Germinal center (tissue), 1 donor: Measurements from ENCODE around the gene PSMB8.
A peak's percentile ranks its signal among the peaks of the same experiment; 100 is the strongest.
"Not testable (repeated sequence)": the region's sequence is repeated elsewhere in the genome, so short reads cannot be mapped to it uniquely, and the experiment has no call there.

ENCODE experiments used
- DNase-seq: peaks from one replicate; pipeline ENCODE4 v3.0.0; 2012; ENCODE audit warnings: mixed read lengths, low spot score

PSMB8 gene

DNA sequence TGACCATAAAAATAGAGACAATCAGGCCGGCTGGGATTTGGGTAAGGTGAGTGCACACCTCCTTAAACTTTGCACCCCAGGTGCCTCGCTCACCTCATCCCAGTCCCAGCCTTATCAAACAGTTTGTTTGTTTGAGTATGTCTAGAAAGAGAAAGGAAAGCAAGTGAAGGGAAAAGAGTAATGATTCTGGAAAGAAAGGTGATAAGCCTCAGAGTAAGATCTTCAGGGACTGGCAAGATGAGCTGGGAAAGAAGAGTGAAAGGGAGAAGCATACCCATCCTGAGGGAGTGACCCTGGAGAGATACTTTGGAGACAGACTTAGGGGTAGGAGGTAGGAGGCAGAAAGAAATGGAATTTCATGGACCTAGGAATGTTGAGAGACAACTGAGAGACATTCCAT, 7.0 kb downstream of the PSMB8 start:
- DNase-seq = no peak

DNA sequence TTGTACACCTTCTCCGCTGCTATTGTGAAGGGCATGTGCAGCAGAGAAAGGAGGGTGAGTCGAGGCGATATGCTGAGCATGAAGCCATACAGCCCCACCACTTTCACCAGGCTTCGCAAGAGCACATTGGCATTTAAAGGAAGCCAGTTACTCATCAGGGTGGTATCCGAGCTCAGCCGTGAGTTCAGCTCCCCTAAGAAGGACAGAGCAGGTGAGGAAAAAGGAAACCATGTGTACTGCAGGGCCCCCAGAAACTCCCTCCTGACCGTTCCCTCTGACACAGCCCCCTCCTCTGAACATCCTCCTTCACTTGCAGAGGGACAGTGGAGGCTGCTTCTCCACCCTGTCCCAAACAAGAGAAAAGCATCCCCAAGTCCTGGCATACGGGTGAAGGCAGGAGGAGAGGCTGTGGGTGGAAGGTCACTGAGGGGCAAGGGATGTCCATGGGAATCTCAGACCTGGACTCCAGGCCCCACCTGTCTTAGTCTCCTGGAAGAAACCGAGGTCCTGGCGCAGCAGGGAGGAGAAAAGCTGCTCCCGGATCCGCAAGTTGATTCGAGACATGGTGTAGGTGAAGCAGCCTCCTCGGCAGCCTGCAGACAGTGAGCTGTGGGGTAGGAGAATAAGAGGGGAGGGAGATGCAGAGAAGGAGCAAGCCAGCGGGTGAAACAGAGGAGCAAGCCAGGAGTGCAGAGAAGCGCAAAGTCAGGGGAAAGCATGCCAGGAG, 8.5 kb downstream of the PSMB8 start:
- DNase-seq = no peak

GRCh38 chr6:32833664-32834063, 10.2 kb downstream of the PSMB8 start:
- no peak for DNase-seq

GRCh38 chr6:32832535-32832934, 11.3 kb downstream of the PSMB8 start:
- no peak for DNase-seq

DNA sequence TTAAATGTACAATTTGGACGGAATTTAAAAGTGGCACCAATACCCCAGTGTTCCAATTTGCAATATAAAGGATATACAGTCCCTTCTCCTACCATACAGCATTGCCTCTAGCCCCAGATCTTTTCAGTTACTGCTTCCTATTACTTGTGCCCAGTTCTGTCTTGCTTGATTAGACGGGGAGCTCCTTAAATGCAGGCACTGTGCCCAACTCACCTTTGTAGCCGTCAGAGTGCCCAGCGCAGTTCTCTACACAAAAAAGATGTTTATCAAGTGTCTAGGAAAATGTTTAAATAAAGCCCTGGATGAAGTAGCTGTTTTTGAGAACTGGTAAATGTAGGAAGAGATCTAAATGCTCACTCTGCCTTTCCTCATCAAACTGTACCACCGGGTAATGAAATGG, 12.9 kb downstream of the PSMB8 start:
- no peak for DNase-seq

- no peak for DNase-seq
Observed at GRCh38 chr6:32830017-32830416, 13.8 kb downstream of the PSMB8 start.

DNA sequence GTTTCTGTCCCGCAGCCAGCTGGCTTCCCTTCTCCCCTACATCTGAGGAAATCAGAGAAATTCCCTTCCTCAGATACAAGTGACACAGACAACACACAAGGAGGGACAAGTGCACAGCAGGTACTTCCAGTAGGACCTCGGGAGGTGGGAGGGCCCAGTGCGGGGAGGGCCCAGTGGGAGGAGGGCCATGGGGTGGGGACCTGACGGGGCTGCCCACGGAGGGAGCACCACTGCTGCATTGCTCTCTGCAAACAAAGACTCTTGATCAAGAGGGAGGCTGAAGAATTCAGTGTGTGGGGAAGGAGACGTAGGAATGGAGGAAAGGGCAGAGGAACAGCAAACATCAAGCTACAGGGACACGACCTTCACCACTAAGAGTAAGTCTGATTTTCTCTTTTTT, 14.4 kb downstream of the PSMB8 start:
- DNase-seq = no peak

DNA sequence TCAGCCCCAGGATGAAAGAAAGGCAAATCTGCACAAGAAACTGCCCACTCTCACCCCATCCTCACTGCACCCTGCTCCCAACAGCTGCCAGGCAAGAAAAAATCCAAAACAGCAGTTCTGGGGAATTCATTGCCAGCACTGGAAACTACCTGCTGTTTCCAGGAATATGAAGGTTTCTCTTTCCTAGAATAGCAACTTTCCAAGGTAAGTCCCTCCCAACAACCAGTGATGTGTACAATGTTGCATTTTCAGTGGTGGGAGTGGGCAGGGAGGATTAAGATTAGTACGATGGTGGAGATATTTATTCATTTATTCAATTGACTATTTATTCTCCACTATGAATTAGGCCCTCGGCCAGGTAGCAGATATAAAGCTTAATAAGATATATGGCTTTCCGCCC, 16.8 kb downstream of the PSMB8 start:
- DNase-seq = no peak

DNA sequence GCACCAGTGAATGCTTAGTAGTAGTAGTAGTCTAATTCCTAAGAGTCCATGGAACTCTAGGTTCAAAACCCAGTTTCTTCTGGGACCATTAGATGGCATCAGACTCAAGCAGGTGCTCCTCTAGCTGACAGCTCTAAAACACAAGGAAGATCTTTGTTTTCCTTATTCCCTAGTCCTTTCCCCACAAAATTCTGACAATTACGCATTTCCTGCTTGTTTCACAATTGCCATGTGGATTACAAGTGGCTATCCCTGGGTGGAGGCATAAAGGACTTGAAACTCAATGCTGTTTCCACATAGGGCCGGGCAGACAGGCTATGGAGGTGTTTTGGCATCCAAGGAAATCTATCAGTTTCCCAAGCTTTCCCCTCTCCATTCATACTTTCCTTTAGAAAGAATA, 17.9 kb downstream of the PSMB8 start:
- no peak for DNase-seq

DNA sequence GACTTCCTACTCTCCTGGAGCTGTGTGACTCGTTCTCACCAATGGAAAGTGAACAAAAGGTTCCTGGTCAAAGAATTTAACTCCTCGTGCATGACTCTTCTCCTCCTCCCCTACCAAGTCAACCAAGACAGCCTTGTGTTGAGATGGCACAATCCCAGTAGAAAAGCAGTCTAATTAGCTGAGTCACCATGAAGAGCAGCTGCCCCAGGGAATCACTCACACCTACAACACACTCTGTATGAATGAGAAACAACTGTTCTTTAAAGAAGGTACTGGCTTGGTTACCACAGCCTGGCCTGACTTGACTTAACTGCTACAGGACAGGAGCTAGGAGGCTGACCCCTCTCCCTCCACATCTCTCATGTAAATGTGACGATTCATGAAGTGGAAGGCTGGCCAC, 24.1 kb downstream of the PSMB8 start:
- DNase-seq = no peak

DNA sequence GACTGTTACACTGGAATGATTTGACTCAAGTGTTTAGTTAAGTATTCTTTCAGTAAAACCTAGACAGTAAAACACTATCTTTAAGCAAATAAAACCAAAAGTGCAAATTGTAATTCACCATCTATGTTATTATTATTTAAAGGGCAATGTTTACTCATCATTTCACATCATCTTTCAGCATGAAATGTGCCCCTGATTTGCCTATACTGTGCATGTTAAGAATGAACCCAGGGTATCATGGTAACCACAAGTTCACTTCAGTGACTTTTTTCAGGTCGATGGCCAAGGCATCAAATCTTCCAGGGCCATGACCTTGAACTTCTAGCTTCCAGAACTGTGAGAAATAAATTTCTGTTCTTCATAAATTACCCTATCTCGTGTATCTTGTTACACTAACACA, 25.0 kb downstream of the PSMB8 start:
- DNase-seq = no peak

DNA sequence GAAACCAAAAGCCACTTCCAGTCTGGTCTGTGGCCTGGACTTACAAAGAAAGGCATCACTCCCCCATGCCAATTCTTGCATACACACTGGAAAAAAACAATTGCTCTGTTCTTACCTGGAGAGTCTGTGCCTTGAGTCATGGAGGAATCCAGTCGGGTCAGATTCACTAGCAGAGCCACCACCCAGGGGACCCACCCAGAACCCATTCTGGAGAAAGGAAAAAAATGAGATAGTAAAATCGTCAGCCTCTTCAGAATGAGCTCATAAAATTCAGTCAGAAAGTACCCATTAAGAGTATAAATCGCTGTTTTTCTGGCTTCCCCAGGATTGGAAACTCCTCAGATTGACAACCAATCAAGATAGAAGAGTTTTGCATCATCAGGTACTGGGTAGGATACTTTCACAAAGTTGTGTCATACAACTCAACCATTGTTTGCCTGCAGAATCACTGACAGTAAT, 27.1 kb downstream of the PSMB8 start, which contains the start of gene HLA-DOB:
HLA-DOB (minus strand) TSS at position 257 of the 459 bp plus-strand sequence; CDS start at position 206, 51 bp downstream.
- DNase-seq = peak; percentile 89

DNA sequence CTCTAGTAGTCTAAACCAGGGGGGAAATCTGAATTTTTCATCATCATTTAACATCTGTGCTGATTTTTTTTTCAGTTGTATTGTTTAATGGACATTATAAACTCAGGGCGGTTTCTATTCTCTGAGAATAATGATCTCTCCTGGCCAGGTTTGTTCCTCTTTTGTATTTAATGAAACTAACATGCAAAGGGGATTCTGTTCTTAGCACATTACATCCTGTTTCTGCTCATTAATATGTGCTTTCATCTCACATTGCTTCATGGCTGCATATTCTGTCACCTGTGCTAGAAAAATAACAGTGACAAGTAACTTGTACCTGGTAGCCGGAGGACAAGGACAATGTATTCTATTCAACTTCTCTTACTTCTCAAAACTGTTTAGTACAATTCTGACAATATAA, 27.9 kb downstream of the PSMB8 start:
- DNase-seq = peak; percentile 81

GRCh38 chr6:32815115-32815514, 28.7 kb downstream of the PSMB8 start:
- no peak for DNase-seq

- DNase-seq = no peak
Observed at GRCh38 chr6:32814145-32814544, 29.7 kb downstream of the PSMB8 start.

DNA sequence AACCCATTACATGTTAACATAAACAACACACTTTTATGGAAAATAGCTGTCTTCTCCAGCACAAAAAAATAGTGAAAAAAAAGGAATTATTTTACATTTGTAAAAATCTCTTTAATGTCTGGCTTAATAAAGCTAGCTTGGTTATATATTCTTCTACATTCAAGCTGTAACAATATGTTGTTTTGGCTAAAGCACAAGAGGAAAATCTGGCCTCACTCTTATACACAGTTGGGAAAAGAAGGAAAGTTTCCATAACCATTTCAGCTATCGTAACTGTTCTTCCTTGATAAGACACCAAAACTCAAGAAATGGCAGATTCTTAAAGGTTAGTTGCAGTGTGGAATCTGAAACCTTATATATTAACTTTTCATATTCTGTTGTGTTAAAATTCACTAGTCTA, 34.7 kb downstream of the PSMB8 start:
- no peak for DNase-seq

- no peak for DNase-seq
Observed at GRCh38 chr6:32807020-32807580, 36.7 kb downstream of the PSMB8 start.

GRCh38 chr6:32805404-32805803, 38.4 kb downstream of the PSMB8 start:
- not testable (repeated sequence) for DNase-seq

DNA sequence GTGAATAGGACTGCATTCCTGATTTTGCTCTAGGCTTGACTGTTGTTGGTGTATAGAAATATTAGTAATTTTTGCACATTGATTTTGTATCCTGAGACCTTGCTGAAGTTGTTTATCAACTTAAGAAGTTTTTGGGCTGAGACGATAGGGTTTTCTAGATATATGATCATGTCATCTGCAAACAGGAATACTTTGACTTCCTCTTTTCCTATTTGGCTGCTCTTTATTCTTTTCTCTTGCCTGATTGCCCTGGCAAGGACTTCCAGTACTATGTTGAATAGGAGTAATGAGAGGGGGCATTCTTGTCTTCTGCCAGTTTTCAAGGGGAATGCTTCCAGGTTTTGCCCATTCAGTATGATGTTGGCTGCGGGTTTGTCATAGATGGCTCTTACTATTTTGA, 40.4 kb downstream of the PSMB8 start:
- DNase-seq = no peak

DNA sequence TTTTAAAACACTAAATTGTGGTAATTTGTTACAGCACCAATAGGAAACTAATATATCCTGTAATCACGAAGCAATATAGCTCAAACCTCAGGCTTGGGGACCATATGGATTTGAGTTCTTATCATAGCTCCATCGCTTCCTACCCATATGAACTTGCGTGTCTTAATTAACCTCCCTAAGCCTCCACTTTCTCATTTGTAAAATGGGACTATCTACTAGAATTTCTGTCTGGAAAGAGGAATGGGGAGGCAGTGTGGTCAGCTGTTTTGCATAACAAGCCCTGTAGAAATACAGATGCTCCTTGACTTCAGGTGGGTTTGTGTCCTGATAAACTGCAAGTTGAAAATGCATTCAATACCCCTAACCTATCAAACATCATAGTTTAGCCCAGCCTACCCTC, 44.1 kb downstream of the PSMB8 start:
- DNase-seq = no peak

GRCh38 chr6:32799168-32799567, 44.7 kb downstream of the PSMB8 start:
- DNase-seq = no peak

GRCh38 chr6:32796848-32797776, 46.7 kb downstream of the PSMB8 start:
- peak; percentile 80 for DNase-seq

GRCh38 chr6:32794510-32794909, 49.3 kb downstream of the PSMB8 start:
- no peak for DNase-seq
